ENCODE measurements around the gene BRSK2. TPM values are rescaled to one million over a fixed set of nuclear protein-coding genes. Genes with fewer than 3 reads are reported as not detected.
"Not testable (repeated sequence)": the region's sequence is repeated elsewhere in the genome, so short reads cannot be mapped to it uniquely, and the experiment has no call there.

BRSK2 gene
- total RNA-seq, 1 experiment from 2014 or later: 1.2 TPM

DNA sequence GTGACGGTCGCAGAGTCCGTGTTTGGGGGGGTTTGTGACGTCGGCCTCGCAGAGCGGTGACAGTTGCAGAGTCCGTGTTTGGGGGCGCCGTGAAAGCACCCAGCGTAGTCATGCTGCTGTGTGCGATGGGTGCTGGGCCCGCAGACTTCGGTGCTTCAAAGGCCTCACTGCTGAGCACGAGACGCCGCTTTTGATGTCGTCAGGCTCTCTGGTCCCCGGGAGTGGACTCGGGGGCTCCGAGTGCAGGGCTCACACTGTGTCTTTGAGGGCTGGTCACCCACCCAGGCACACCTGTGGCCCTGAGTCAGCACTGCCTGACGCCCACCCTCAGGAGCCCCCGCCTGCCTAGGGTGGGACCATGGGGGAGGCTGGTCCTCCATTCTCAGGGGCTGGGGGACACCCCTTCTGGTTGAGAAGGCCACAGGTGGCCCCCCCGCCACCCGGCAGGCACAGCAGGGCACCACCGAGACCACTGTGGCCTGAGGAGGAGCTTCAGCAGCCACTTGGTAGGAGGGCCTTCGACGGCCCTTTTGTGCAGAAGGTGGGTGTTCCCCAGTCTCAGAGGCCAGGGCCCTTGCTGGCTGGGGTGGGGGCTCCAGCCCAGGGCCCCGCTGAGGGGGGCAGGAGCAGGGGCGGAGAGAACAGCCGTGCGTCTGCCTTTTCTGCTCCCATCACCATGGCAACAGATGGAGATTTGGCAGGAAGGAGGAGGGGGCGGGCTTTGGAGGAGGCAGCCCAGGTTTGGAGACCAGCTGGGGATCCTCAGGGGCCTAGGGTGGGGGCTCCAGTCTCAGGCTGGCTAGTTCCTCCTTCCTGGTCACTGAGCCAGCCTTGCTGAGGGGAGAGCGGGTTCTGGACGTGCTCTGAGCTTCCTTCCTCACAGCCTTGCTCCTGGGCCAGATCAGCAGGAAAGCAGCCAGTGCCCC, 20.9 kb downstream of the BRSK2 start:
- Histone ChIP-seq H3K36me3 (ENCODE audit: low read depth, low read length) (no peaks in the 10 kb centered on the region), H2AFZ (ENCODE audit: low read length) (no peak overlapping the region), H3K27me3 (ENCODE audit: low read length) (no peaks in the 10 kb centered on the region), H3K79me2 (ENCODE audit: low read length) (no peaks in the 10 kb centered on the region), H4K20me1 (ENCODE audit: low read length) (no peaks in the 10 kb centered on the region), H3K9ac (ENCODE audit: low read length) (no peak overlapping the region), H3K27ac (ENCODE audit: low read length) (no peak overlapping the region), H3F3A (ENCODE audit: low read length, unreplicated experiment) (no peaks in the 10 kb centered on the region), H3K4me2 (ENCODE audit: low read length) (no peak overlapping the region), H3K9me2 (replicated peaks; ENCODE audit: low read length) (no peaks in the 10 kb centered on the region), H3K9me3 (ENCODE audit: low read length) (no peaks in the 10 kb centered on the region), H3K4me1 (ENCODE audit: insufficient read depth, low read length) (no peaks in the 10 kb centered on the region), H3K4me3 (ENCODE audit: low read length) (no peak overlapping the region)
- DNase-seq (no peak), ATAC-seq (no peak)
- TF ChIP-seq EZH2 (IDR thresholded peaks at IDR 0.05; ENCODE audit: low read length, unreplicated experiment) (no peak), EZH2phosphoT487 (IDR thresholded peaks at IDR 0.05; ENCODE audit: borderline replicate concordance, low read length) (no peak)
- TF ChIP-seq, protein P1, sequence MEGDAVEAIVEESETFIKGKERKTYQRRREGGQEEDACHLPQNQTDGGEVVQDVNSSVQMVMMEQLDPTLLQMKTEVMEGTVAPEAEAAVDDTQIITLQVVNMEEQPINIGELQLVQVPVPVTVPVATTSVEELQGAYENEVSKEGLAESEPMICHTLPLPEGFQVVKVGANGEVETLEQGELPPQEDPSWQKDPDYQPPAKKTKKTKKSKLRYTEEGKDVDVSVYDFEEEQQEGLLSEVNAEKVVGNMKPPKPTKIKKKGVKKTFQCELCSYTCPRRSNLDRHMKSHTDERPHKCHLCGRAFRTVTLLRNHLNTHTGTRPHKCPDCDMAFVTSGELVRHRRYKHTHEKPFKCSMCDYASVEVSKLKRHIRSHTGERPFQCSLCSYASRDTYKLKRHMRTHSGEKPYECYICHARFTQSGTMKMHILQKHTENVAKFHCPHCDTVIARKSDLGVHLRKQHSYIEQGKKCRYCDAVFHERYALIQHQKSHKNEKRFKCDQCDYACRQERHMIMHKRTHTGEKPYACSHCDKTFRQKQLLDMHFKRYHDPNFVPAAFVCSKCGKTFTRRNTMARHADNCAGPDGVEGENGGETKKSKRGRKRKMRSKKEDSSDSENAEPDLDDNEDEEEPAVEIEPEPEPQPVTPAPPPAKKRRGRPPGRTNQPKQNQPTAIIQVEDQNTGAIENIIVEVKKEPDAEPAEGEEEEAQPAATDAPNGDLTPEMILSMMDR (conservative IDR thresholded peaks at IDR 0.05; ENCODE audit: low read depth, low read length): no peak
- intact Hi-C loops (cut with micrococcal nuclease): no loop called here
- no TSS peak for BruUV-seq (replicated peaks)
- ChIA-PET CTCF (no interaction called here), POLR2A (ENCODE audit: unreplicated experiment) (no interaction called here)

DNA sequence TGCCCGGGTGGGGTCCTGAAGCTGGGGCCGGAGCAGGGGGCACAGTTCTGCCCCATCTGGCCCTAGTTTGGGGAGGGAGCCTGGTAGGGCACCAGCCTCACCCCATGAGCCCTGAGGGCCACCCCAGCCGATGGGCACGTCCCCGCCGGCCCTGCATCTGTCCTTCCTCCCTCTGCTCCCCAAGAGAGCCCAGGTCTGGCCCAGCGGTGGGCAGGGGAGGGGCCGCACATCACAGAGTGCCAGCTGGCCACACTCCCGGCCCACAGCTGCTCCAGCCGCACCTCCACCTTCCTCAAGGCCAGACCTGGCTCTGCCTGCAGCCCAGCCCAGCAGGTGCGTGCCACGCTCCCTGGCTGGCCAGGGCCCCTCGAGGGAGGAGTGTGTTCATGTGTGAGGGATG, 21.6 kb downstream of the BRSK2 start:
- Histone ChIP-seq H3K27ac (ENCODE audit: low read length) (no peak overlapping the region), H3K9me3 (ENCODE audit: low read length) (no peaks in the 10 kb centered on the region), H3K27me3 (ENCODE audit: low read length) (no peaks in the 10 kb centered on the region), H3F3A (ENCODE audit: low read length, unreplicated experiment) (no peaks in the 10 kb centered on the region), H4K20me1 (ENCODE audit: low read length) (no peaks in the 10 kb centered on the region), H3K9ac (ENCODE audit: low read length) (no peak overlapping the region), H3K36me3 (ENCODE audit: low read depth, low read length) (no peaks in the 10 kb centered on the region), H2AFZ (ENCODE audit: low read length) (no peak overlapping the region), H3K9me2 (replicated peaks; ENCODE audit: low read length) (no peaks in the 10 kb centered on the region), H3K79me2 (ENCODE audit: low read length) (no peaks in the 10 kb centered on the region), H3K4me3 (ENCODE audit: low read length) (no peak overlapping the region), H3K4me2 (ENCODE audit: low read length) (no peak overlapping the region), H3K4me1 (ENCODE audit: insufficient read depth, low read length) (no peaks in the 10 kb centered on the region)
- BruUV-seq (replicated peaks): no TSS peak
- no peak for DNase-seq
- intact Hi-C loops (cut with micrococcal nuclease): no loop called here
- CTCF ChIA-PET: no interaction called here
- POLR2A ChIA-PET (ENCODE audit: unreplicated experiment): no interaction called here
- TF ChIP-seq, protein P1 (conservative IDR thresholded peaks at IDR 0.05; ENCODE audit: low read depth, low read length): no peak
- no peak for TF ChIP-seq EZH2 (IDR thresholded peaks at IDR 0.05; ENCODE audit: low read length, unreplicated experiment)
- TF ChIP-seq EZH2phosphoT487 (IDR thresholded peaks at IDR 0.05; ENCODE audit: borderline replicate concordance, low read length): no peak
- no peak for ATAC-seq

DNA sequence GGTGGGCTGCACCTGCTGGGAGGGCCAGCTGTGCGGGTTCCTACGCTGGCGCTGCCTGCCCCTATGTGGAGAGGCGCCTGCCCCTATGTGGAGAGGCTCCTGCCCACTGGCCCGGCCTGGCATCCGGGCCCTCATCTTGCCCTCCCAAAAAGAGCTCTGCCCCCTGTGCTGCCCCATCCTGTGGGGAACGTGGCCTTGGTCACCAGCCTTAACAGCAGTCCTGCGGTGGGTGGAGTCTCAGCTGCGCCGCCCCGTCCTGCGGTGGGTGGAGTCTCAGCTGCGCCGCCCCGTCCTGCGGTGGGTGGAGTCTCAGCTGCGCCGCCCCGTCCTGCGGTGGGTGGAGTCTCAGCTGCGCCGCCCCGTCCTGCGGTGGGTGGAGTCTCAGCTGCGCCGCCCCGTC, 22.0 kb downstream of the BRSK2 start:
- H3K27me3 ChIP-seq (ENCODE audit: low read length); H2AFZ ChIP-seq (ENCODE audit: low read length); H3K4me3 ChIP-seq (ENCODE audit: low read length); H3F3A ChIP-seq (ENCODE audit: low read length, unreplicated experiment); H3K36me3 ChIP-seq (ENCODE audit: low read depth, low read length); H3K79me2 ChIP-seq (ENCODE audit: low read length); H3K4me1 ChIP-seq (ENCODE audit: insufficient read depth, low read length); DNase-seq; H3K27ac ChIP-seq (ENCODE audit: low read length); H3K4me2 ChIP-seq (ENCODE audit: low read length); CTCF ChIA-PET; H4K20me1 ChIP-seq (ENCODE audit: low read length); intact Hi-C loops (cut with micrococcal nuclease); ATAC-seq; BruUV-seq (replicated peaks); H3K9ac ChIP-seq (ENCODE audit: low read length); H3K9me3 ChIP-seq (ENCODE audit: low read length); POLR2A ChIA-PET (ENCODE audit: unreplicated experiment); H3K9me2 ChIP-seq (replicated peaks; ENCODE audit: low read length): not testable (repeated sequence)
